Measurements from ENCODE around the gene GATD1.

GATD1 gene

DNA sequence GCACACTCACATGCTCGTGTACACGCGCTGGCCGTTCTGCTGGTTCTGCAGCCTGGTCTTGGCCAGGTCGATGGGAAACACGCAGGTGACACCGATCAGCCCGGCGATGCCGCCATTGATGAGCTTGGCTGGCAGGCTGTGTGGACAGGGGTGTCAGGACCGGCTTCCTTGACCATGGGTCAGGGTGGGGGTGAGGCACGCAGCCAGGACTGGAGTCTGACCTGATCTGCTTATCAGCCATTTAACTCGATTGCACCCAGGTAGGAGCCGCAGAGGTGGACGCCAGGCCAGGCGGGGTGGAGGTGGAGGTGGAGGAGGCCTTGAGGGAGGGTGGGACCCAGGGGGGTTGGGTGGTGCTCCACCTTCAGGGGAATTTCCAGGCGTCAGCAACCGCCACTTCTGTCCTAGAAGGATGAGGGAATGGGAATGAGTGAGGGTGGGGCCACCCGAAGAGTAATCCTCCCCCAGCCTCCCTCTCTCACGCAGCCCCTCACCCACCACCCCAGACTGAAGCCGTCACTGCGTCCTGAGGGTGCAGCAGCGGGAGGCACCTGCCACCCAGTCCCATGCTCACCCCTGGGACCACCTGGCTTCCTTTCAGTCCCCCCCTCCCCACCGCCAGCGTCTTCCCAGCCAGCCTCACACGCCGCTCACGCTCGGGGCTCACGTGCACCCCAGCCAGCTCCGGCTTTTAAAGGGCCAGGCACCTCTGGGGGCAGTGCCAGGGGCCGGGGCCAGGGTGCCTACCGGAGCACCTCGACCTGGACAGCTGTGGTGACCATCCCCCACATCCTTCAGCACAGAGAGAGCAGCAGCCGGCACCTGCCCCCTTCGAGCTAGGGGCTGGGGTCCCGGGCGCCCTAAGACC lies 17.7 kb upstream of the GATD1 start:
- DNase-seq, result no peak

DNA sequence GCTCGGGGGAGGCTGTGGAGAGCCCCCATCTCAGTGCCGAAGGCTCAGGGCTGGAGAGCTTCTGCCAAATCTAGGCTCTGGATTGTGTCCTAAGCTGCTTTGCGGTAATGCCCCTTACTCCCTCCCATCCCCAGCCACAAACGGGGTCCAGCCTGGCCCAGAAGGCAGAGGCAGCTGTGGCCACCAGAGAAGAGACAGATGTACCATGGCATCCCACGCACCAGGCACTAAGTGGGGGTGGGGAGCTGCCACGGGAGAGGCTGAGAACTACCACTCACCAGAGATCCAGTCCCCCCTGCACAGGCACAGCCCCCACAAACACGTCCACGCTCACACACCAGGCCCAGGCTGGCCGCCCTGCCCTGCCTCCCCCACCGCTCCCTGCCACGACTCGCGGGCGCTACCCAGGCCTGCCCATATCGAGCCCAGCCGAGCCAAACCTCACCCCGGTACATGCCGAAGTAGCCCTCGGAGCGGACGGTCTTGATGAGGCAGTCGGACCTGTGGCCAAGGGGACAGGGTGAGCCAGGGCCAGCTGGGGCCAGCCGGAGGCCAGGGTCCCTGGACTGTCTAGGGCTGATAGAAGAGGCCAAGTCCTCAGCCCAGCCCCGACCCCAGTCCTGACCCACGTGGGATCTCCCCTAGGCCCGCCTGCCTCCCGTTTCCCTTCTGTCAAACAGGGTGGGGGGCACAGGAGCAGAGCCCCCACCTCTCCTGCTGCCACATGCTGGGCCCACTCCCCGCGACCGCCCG lies 16.9 kb upstream of the GATD1 start:
- no peak for DNase-seq

DNA sequence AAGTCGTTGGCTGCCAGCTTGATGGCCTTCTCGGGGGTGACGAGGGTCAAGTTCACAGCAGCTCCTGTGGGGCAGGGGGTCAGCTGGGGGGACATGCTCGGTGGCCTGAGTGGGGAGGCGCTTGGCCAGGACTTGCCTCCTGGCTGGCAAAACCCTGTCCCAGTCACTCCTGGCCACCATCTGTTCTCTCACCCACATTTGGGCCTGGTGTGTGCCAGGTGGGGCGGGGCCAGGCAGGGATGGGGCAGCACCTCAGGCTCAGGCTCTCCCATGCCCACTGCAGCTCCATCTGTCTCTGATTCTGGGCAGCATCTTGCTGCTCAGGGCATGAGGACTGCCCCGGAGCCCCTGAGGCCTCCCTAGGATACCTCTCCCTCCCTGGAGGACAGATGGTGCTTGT lies 16.3 kb upstream of the GATD1 start:
- DNase-seq, result no peak

DNA sequence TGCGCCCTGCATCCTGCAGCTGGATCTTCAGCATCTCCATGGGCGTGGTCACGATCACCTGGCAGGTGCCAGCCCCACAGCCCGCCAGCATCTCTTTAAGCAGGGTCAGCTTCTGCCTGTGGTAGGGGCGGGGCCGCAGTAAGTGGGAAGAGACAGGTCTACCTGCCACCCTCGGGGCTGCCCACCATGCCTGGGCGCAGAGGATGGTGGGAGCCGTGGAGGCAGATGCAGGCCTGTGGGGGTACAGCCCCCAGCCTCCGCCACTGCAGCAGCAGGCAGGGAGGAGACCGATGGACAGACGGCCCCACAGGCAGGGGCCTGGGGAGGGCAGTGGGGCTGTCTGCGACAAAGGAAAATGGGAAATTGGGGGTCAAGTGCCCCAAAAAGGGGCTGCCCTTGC lies 15.6 kb upstream of the GATD1 start:
- no peak for DNase-seq

DNA sequence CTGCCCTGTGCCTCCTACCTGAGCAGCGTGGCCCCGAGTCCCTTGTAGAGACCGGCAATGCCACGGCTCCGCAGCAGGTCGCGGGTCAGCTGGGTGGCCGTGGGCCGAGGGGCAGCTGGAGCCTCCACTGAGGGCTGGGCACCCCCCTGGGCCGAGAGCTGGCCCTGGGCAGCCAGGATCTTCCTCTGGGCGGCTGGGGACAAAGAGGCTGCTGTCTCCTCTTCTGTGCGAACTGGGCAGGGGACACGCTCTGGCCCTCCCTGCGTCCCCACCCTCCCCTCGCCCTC lies 15.2 kb upstream of the GATD1 start:
- DNase-seq, result no peak

DNA sequence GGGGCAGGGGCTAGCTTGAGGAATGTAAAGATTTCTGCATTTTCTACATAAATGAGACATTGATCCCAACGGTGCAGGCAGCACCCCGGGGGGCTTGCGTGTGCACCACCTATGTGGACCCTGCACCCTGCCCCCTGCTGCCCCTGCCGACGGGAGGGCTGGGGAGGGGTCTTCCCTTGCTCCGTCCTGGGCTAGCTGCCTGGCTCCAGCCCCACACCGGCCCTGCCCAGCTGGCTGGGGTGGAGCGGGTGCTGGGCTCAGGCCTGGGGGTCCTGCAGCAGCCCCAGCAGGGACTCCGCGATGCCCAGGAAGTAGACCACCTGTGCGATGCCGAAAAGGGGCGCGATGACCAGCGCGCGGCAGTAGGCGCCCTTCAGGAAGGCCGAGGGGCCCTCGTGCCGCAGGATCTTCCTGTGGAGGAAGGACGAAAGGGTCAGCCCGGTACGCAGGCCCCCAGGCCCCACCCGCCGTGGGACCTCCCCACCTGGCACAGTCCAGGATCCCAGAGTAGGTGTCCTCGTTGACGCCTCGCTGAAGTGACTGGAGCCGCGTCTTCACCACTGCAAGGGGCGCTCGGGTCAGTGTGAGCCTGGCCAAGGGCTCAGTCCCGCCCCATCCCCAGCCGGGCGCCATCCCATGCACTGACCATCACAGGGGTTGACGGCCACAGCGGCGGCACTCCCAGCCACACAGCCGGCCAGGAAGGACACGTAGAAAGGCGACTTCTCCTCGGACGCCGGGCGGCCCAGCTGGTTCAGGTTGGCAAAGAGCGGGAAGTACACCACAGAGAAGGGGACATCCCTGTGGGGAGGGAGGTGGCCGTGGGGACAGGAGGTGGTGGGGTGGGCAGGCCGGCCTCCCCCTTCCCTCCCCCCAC lies 14.6 kb upstream of the GATD1 start:
- no peak for DNase-seq

DNA sequence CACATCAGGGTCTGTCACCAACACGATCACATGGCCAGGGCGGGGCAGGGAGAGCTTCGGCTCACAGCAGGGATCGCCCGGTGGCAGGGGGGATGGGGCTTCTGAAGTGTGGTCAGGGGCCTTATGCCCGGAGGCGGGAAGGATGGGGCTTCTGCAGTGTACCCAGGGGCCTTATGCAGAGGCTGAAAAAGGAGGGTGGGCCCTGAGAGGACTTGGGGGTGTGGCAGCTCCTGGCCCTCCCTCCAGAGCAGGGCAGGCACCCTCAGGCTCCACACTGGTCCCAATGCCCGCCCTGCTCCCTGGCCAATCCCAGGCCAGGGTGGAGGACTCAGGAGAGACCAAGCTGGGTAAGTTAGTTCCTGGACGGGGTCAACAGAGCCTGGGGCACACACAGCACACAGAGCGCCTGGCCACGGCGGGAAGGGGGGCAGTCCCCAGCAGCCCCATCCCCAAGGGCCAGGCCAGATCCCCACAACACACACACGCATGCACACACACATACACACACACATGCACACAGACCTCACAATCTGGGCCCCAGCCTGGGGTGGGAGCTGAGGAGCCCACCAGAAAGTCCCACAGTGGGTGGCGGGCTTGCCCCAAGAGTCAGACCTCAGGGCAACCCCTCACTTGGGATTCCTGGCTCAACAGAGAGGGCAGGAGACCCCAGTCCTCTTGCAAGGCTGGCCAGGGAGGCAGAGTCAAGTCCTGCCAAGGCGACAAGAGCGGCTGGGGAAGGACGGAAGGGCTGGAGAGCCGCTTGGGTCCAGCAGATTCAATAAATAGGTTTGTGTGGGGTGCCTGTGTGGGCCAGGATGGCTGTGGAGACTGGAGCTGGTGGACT lies 13.7 kb upstream of the GATD1 start:
- DNase-seq, result no peak

DNA sequence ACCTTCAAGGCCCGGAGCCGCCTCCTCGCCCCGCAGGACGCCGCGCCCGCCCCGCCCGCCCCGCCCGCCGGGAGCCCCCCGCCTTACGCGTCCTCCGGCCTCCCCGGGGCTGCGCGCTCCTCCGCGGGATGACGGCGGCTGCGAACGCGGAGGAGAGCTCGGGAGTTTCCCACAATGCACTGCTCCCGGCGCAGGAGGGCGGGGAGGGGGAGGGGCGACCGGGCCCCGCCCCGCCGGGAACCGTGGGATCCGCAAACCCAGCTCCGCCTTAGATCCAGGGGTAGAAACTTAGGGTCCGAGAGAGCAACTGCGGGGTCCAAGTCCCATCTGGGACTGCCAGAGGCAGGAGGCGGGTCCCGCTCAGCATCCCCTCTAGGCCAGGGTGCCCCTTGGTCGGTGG lies 12.7 kb upstream of the GATD1 start, which contains the start of gene CEND1:
Gene CEND1 (minus strand): TSS at position 148 of the 400 bp plus-strand sequence. CDS start 1,514 bp downstream, outside the sequence.
- peak; percentile 78 for DNase-seq

DNA sequence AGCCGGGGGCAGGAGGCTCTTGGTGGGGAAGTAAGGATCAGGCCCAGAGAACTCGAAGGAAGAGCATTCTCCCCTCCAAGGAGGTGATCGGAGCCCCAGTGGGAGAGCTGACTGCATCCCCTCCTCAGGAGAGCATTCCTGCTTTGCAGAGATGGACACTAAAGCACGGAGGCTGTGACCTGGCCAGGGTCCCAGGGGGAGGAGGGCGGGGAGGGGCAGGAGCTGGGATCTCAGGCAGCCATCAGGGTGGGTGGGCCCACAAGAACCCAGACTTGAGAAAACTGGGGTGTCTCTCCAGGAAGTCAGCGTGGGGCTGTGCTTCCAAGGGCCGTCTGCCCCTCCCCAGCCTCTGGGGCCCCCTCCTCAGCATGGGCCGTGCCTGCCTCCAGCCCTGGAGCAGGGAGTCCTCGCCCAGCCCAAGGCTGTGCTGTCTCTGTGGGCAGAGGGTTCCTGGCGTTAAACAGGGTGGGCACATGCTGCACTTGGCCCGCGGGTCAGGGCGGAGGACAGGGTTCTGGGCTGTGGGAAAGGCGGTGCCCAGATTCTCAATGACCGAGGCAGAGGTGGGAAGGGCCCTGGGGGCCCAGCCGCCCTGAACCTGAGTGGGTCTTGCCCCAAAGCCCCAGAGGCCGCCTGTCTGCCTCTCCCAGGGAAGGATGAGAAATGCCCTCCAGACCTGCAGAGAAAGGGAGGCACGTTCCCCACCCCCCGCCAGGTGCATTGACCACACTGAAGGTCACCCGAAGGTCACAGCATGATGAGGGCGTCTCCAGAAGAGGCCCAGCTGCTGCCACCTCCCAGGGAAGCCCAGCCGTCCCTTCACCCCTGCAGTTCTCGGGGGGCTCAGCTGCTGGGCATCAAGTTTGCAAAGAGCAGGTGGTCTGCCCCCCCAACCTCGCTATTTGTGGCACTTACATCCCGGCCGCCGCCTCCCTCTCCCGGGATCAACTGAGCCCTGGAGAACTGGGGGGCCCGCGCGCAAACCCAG lies 12.0 kb upstream of the GATD1 start:
- no peak for DNase-seq

DNA sequence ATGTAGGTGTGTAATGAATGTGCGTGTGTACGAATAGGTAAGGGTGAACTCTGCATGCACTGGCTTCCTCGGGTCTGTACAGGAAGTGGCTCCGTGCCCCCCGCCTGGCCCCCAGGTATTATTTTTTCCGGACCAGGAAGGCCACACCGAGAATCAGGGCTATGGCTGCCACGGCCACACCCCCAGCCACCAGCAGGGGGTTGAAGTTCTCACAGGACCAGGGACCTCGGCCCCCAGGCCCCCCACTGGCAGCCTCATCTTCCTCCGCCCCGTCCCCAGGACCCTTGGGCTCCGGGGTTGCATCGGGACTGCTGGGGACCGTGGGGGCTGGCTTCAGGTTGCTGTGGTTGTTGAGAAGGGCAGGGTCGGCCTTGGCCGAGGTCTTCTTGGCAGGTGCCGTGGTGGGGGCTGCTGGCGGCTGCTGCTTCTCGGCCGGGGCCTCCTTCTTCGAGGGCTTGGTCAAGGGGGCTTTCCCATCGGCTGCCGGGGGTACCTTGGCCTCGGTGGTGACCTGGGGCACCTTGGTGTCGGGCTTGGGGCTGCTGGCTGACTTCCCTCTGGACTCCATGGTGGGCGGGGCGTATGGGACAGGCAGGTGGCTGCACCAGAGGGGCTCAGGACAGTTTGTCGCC lies 10.8 kb upstream of the GATD1 start:
- DNase-seq, result no peak

DNA sequence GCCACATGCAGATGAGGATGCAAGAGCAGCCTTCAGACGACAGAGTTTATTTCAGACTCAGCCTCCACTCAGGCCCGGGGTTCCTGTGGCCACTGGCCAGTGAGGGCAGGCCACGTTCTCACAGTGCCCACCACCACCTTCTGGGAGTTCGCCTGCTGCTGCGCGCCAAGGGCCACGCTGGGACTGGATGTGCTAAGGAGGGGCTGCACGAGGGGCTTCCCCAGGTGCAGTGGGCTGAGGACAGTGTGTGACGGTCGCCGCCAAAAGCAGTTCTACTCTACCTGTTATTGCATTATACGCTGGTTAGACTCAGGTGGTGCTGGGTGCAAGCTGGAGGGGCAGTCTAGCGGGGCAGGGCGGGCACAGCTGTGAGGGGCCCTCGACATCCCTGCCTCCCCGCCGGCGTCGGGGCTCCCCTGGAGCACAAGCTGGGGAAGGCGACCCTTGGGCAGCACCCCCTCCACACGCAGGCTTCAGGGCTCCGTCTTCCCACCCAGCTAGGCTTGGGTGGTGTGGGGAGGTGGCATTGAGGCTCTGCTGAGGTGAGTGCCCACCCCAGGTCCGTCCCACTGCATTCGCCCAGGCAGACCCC lies 9.9 kb upstream of the GATD1 start:
- no peak for DNase-seq

DNA sequence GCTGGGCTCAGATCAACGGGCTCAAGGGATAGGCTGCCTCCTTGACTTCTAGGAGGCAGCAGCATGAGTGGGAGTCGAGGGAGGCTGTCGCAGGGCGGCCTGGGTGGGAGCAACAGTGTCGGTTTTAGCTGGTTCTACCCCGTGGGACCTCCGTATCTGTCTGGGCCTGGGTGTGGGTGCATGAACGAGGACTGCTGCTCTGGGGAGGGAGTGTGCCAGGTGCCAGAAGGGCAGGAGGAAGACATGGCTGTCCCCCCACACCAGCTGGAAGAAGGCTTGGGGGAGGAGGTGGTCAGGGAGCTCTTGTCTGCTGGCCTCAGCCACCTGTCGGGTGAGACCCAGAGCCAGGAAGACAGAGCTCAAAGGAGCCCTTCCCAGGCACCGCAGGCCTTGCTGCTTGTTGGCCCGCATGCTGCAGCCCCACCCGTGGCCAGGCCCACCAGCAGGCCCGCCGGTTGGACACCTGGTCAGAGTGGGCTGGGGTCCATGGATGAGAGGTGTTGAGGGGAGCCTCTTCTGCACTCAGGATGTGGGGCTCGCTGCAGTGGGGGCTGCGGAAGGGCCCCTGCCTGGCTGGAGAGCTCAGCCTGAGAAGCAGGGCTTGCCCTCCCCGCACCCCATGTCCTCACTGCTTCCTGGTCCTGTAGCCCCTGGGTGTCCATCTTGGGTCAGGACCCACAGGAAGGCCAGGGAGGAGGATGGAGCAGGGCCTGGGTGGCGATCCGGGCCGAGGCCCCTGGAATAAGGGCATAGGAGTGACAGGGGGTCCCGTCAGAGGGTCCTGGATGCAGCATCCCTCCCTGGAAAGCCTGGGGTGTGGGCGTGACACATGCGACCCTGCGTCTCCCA lies 9.2 kb upstream of the GATD1 start:
- no peak for DNase-seq

DNA sequence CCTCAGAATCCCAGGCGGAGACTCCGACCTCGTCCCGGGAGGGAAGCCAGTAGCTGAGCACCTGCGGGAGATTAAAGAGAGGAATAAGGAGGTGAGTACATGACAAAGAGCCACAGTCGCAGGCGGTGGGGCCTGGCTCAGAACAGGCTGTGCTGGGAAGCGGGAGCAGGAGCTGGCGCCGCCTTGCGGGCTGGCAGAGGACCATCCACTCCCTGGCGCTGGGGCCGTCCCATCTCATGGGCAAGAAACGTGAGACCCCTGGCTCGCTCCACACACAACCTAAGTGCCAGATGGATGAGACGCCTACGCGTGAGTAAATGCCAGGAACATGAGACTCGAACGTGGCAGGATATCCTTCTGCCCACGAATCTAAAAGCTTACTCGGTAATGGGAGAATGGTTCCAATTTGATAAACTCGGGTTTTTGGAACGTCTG lies 6.3 kb upstream of the GATD1 start:
- DNase-seq, result peak; percentile 39

DNA sequence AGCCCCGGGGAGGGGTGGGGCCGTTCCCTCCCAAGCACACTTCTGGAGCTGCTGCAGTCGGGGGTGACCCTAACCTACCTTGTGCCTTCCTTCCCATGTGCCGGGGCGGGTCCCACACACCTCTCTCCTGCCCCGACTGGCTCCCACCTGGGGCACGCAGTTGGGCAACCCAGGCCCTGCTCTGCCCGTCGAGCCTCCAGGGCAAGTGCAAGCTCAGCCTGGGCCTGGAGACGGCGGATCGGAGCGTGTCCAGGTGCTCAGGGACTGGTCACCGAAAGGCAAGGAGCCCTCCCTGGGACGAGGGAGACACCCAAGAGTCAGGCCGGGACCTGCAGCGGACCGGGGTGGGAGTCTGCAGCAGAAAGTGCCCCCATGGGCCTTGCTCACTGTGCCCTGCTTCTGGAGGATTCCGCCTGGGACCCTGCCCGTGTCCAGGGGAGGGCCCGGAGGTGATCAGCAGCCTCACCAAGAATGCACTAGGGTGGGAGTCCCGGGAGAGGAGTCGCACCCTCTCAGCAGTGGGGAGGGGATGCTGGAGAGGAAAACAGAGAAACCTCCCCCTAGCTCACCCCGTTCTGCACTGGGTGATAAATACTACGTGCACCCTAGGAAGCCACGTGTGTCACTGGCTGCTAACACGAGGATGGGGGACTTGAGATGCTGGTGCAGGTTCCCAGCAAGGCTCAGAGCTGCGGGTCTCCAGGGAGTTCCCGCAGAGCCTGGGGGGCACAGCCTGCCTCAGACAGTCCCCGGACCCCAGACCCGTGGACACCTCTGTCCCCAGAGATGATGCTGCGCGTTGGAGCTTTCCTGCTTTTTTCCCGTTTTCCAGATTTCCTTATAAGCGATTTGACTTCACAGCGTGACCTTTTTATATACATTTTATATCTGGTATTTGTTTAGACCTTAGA lies 5.2 kb upstream of the GATD1 start:
- DNase-seq, result no peak

DNA sequence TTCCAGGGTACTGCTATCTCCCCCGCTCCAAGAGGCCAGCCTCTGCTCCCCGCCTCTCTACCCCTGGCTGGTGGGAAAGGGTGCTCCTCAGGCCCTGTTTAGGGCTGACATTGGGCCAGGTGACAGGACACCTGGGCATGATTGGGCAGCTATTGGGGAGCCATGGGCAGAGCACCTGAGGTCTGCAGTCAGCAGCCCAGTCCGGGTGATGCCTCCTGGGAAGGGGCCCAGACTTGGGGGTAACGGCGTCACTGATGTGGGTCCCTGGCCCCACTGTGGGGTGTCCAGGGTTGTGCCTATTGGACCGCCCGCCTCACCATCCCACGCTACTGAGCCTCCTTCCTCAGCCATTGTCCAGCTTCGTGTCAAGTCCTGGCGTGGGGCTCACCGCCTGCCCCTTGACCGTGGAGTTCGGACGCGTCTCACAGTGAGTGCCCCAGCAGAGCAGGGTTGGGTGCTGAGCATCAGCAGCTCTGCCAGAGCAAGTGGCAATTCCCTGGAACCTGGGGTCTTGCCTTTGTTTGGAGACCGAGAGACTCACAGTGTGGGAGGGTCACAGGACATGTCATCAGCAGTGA lies 2.8 kb upstream of the GATD1 start:
- DNase-seq, result no peak

DNA sequence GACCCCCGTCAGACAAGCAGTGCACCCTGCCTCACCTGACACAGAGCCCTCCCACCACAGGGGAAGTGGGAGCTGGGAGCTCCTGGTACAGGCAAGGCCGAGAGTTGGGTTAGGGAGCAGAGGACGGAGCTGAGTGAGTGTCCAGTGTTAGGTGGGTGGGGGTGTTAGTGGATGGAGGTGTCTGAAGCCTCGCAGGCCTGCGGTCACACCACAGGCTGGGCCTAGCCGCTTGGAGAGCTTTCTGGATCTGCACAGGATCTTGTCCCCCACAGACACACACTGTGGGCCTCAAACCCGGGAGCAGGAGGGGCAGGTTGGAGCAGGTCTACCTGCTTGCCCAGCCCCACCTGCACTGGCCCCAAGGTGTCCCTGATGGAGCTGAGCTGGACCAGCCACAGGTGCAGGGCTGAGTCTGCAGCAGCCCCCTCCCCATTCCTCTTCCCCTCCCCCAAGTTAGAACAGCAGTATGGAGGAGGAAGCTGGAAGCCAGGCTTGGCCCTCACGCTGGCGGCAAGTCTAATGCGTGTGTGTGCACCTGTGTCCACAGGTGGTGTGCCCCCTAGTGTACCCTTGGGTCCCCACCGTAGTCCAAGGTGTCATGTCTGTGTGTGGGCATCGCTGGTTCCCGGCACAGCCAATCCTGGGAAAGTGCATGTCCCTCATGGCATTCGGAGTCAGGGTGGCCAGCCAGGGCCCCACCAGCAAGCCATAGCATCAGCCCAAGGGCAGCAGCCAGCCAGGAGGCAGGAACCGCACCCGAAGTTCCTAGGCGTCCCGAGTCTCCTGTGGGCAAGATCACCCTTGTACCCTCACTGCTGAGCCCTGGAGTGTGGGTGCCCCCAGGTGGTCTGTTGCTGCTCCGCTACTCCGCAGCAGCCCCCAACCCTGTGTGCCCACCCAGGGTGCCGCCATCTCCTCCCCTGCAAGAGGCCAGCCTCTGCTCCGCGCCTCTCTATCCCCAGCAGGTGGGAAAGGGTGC lies 2.0 kb upstream of the GATD1 start:
- no peak for DNase-seq

All from stimulated activated CD8-positive, alpha-beta memory T cell treated with anti-CD3 and anti-CD28 coated beads, Interleukin-4, amount 100 ng/mL, for 48 hours (primary cell).